Sigmoid colon (tissue), 7 donors: ENCODE results near the gene CCNY. TPM values are rescaled to one million over a fixed set of nuclear protein-coding genes. Genes with fewer than 3 reads are reported as not detected.

Experiments used
- DNase-seq: peaks from one replicate; pipeline ENCODE4 v3.0.0-alpha.2; 2019
- H3K27ac ChIP-seq, 4 donors: fragments of 200-600 bp; sonication (generic); one replicate each; pipeline ENCODE4 v1.5.1; 2016 to 2019; ENCODE audit warnings: mild to moderate bottlenecking in 1 of 4
- H3K27me3 ChIP-seq, 3 donors: fragments of 200-600 bp; sonication (generic); one replicate each; pipeline ENCODE4 v1.5.1; 2019; ENCODE audit warnings: mild to moderate bottlenecking in 1 of 3
- H3K36me3 ChIP-seq, 4 donors: fragments of 200-600 bp; sonication (generic); one replicate each; pipeline ENCODE4 v1.5.1; 2016 to 2019
- H3K4me1 ChIP-seq, 4 donors: fragments of 200-600 bp; sonication (generic); one replicate each; pipeline ENCODE4 v1.5.1; 2017 to 2019
- H3K4me3 ChIP-seq, 4 donors: fragments of 200-600 bp; sonication (generic); one replicate each; pipeline ENCODE4 v1.5.1; 2017 to 2019; ENCODE audit warnings: mild to moderate bottlenecking in 2 of 4, moderate library complexity in 1 of 4
- H3K9me3 ChIP-seq, 4 donors: fragments of 200-600 bp in 3 of 4; sonication (generic) in 3 of 4; one replicate each; pipeline versions ENCODE4 v1.5.1 to v1.6.1; 2013 to 2019
- CTCF ChIP-seq, 4 experiments: fragments of 450-650 bp in 3 of 4; fragments of 200-600 bp in 1 of 4; IDR thresholded peaks; one replicate each; pipeline ENCODE4 v1.5.1; 2016 to 2019; ENCODE audit warnings: antibody characterized with exemption in 4 of 4, mild to moderate bottlenecking in 3 of 4, moderate library complexity in 2 of 4
- EP300 ChIP-seq, 4 donors: sonication (generic); formaldehyde crosslinking; IDR thresholded peaks; one replicate each; pipeline ENCODE4 v1.6.1; 2017; ENCODE audit warnings: antibody characterized with exemption in 4 of 4
- POLR2A ChIP-seq, 2 donors: fragments of 450-650 bp; IDR thresholded peaks; one replicate each; pipeline ENCODE4 v1.6.1; 2016; ENCODE audit warnings: antibody characterized with exemption in 2 of 2, mild to moderate bottlenecking in 2 of 2, moderate library complexity in 2 of 2
- POLR2AphosphoS5 ChIP-seq, 4 donors: sonication (generic); formaldehyde crosslinking; IDR thresholded peaks; one replicate each; pipeline ENCODE4 v1.6.1; 2017; ENCODE audit warnings: antibody characterized with exemption in 4 of 4
- WGBS, 2 donors: extraction: QIAGEN DNeasy Blood & Tissue Kit; methylation state at CpG; one replicate each; pipeline ENCODE4 v1.1.7; 2013; 5-methylcytosine and 5-hydroxymethylcytosine counted together
- intact Hi-C: fragments of 100-400 bp; cut with DNase I; formaldehyde crosslinking; loops from one replicate; pipeline ENCODE4 v1.15.1; 2023
- polyA plus RNA-seq, 3 donors: library from polyadenylated mRNA; stranded (reverse); fragments of 200-250 nt; gene quantifications; one replicate each; pipeline ENCODE4 v1.2.3, GENCODE V29; 2013
- total RNA-seq, 4 donors: library from RNA; depleted of rRNA; stranded (reverse); fragments of >200 nt; gene quantifications; one replicate each; pipeline ENCODE4 v1.1.0, GENCODE V29; 2016
- donor health status: healthy with polysubstance abuse.
- donor health status: Bipolar disorder and iron deficiency.
- donor health status: healthy.

Gene CCNY
- total and polyA plus RNA-seq, 7 donors, result 24.0 to 45.7 (median 35.7) TPM

GRCh38 chr10:35611750-35612149, 275.4 kb downstream of the CCNY start:
- no peak for DNase-seq

GRCh38 chr10:35612385-35613106, 276.2 kb downstream of the CCNY start:
- Histone ChIP-seq H3K36me3 (no peaks in the 10 kb centered on the region), H3K9me3 (no peaks in the 10 kb centered on the region), H3K4me3 (no peak overlapping the region), H3K27me3 (peaks cover 5 to 19% (median 14%) of the 10 kb centered on the region in 3 donors), H3K27ac (no peak overlapping the region), H3K4me1 (peaks cover 0 to 9% (median 7%) of the 10 kb centered on the region in 4 donors)
- no peak for DNase-seq
- WGBS, 2 donors, result 59 to 71% methylated on average over 6 of the region's 6 CpGs
- TF ChIP-seq CTCF (IDR thresholded peaks at IDR 0.05) (no peak), POLR2A (IDR thresholded peaks at IDR 0.05) (no peak), POLR2AphosphoS5 (IDR thresholded peaks at IDR 0.05) (no peak), EP300 (IDR thresholded peaks at IDR 0.05) (no peak)
- intact Hi-C loops, result no loop called here

More at GRCh38 chr10:35611750-35612149, 275.4 kb downstream of the CCNY start:
- Histone ChIP-seq H3K27me3 (peaks cover 5 to 27% (median 19%) of the 10 kb centered on the region in 3 donors), H3K4me1 (peaks cover 0 to 11% (median 10%) of the 10 kb centered on the region in 4 donors), H3K9me3 (no peaks in the 10 kb centered on the region), H3K27ac (no peak overlapping the region), H3K36me3 (no peaks in the 10 kb centered on the region), H3K4me3 (no peak overlapping the region)
- 84 to 87% methylated on average over 6 of the region's 6 CpGs for WGBS, 2 donors
- no peak for TF ChIP-seq POLR2A (IDR thresholded peaks at IDR 0.05)
- TF ChIP-seq CTCF (IDR thresholded peaks at IDR 0.05), result no peak
- no peak for TF ChIP-seq EP300 (IDR thresholded peaks at IDR 0.05)
- TF ChIP-seq POLR2AphosphoS5 (IDR thresholded peaks at IDR 0.05), result no peak
- intact Hi-C loops, result no loop called here

DNA sequence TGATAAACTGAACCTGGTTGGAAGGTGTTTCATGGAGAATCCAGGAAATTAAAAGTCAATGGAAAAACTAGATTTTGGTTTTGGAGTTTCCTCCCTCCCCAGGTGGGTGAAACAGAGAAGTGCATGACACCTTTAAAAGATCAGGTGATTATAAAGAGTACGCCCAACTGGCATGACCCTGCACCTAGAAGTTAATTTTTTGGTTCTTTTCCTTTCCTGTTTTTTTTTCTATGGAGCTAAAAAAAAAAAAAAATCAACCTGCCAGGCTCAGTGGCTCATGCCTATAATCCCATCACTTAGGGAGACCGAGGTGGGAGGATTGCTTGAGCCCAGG, 276.8 kb downstream of the CCNY start:
- Histone ChIP-seq H3K4me1 (peaks cover 0 to 4% (median 3%) of the 10 kb centered on the region in 4 donors), H3K4me3 (no peak overlapping the region), H3K27me3 (peaks cover 4 to 14% (median 9%) of the 10 kb centered on the region in 3 donors), H3K27ac (no peak overlapping the region), H3K9me3 (no peaks in the 10 kb centered on the region), H3K36me3 (no peaks in the 10 kb centered on the region)
- no peak for TF ChIP-seq EP300 (IDR thresholded peaks at IDR 0.05)
- TF ChIP-seq POLR2A (IDR thresholded peaks at IDR 0.05), result no peak
- 63 to 84% methylated on average over 2 of the region's 2 CpGs for WGBS, 2 donors
- intact Hi-C loops, result no loop called here
- no peak for DNase-seq

- intact Hi-C loops, result no loop called here
- WGBS, 2 donors, result 61 to 64% methylated on average over 8 of the region's 8 CpGs
- Histone ChIP-seq H3K4me1 (no peaks in the 10 kb centered on the region), H3K9me3 (no peaks in the 10 kb centered on the region), H3K27ac (no peak overlapping the region), H3K4me3 (no peak overlapping the region), H3K27me3 (peaks cover 0 to 8% (median 2%) of the 10 kb centered on the region in 3 donors), H3K36me3 (no peaks in the 10 kb centered on the region)
- TF ChIP-seq CTCF (IDR thresholded peaks at IDR 0.05) (peak in 1 of 4 experiments; percentile 36), EP300 (IDR thresholded peaks at IDR 0.05) (no peak)
- DNase-seq, result no peak
Measured at GRCh38 chr10:35613597-35614226, 277.4 kb downstream of the CCNY start.

DNA sequence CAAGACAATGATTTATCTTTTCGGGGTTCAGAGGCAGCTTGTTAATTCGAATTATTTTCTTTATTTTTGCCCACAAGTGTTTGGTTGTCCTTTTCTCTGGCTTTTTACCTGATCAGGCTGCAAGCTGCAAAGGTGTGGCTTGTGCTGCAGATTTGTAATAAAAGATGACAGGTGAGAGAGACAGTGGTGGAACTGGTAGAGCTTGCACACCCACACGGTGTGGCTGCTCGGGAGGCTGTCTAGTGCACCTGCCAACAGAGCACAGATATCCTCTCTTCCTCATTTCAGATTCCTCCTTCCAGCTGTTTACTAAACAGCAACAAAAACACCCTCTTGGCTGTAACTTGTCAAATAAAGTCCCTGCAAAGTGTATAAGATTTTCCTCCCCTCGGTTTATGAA, 278.0 kb downstream of the CCNY start:
- no peak for DNase-seq
- no peak overlapping the region for H3K4me3 ChIP-seq
- TF ChIP-seq CTCF (IDR thresholded peaks at IDR 0.05) (no peak), EP300 (IDR thresholded peaks at IDR 0.05) (no peak), POLR2AphosphoS5 (IDR thresholded peaks at IDR 0.05) (no peak), POLR2A (IDR thresholded peaks at IDR 0.05) (no peak)
- WGBS, 2 donors, result 18 to 47% methylated on average over 5 of the region's 5 CpGs
- no peak overlapping the region for H3K27ac ChIP-seq
- peaks cover 0 to 2% (median 0%) of the 10 kb centered on the region in 3 donors for H3K27me3 ChIP-seq
- no peaks in the 10 kb centered on the region for H3K4me1 ChIP-seq
- intact Hi-C loops, result no loop called here
- H3K9me3 ChIP-seq, result no peaks in the 10 kb centered on the region
- H3K36me3 ChIP-seq, result no peaks in the 10 kb centered on the region
